Osteoblast (primary cell): ENCODE data around the gene NT5DC2. TPM values are rescaled to one million over a fixed set of nuclear protein-coding genes. Genes with fewer than 3 reads are reported as not detected.

ENCODE experiments used
- DNase-seq: peaks from one replicate; pipeline ENCODE4 v3.0.0; 2011; ENCODE audit warnings: low spot score, mixed read lengths; ENCODE audit not compliant: insufficient read length; ENCODE audit errors: missing footprints
- H2AFZ ChIP-seq: 2 replicates; pipeline ENCODE4 v1.6.0; 2011; ENCODE audit warnings: mild to moderate bottlenecking, low read length
- H3K27ac ChIP-seq: 2 replicates; pipeline ENCODE4 v1.5.1; 2011; ENCODE audit warnings: mild to moderate bottlenecking, low read depth, low read length, moderate library complexity
- H3K27me3 ChIP-seq: 2 replicates; pipeline ENCODE4 v1.6.0; 2012; ENCODE audit warnings: mild to moderate bottlenecking, control low read depth, inconsistent platforms, low read length, moderate library complexity; ENCODE audit not compliant: insufficient read depth
- H3K36me3 ChIP-seq: 2 replicates; pipeline ENCODE4 v1.5.1; 2011; ENCODE audit warnings: mild to moderate bottlenecking, low read length, control low read depth, moderate library complexity; ENCODE audit not compliant: insufficient read depth
- H3K4me1 ChIP-seq: 2 replicates; pipeline ENCODE4 v1.5.1; 2011; ENCODE audit warnings: mild to moderate bottlenecking, low read length, control low read depth, moderate library complexity; ENCODE audit not compliant: insufficient read depth
- H3K4me2 ChIP-seq: 2 replicates; pipeline ENCODE4 v1.6.0; 2011; ENCODE audit warnings: mild to moderate bottlenecking, low read length; ENCODE audit not compliant: insufficient read depth
- H3K4me3 ChIP-seq: fragments of 200-600 bp; sonication (generic); 3 replicates; pipeline ENCODE4 v1.5.1; 2012; ENCODE audit warnings: mild to moderate bottlenecking, low read length, inconsistent platforms; ENCODE audit not compliant: insufficient read depth
- H3K79me2 ChIP-seq: 2 replicates; pipeline ENCODE4 v1.6.0; 2012; ENCODE audit warnings: mild to moderate bottlenecking, low read length, control low read depth, inconsistent platforms; ENCODE audit not compliant: insufficient read depth
- H3K9me3 ChIP-seq: 2 replicates; pipeline ENCODE4 v1.5.1; 2011; ENCODE audit warnings: low read depth, low read length, control low read depth
- H4K20me1 ChIP-seq: 2 replicates; pipeline ENCODE4 v1.6.0; 2012; ENCODE audit warnings: mild to moderate bottlenecking, low read length, control low read depth; ENCODE audit not compliant: insufficient read depth
- CTCF ChIP-seq: IDR thresholded peaks from 2 replicates; pipeline ENCODE4 v1.5.1; 2011; ENCODE audit warnings: mild to moderate bottlenecking, low read depth, low read length, moderate library complexity; ENCODE audit errors: extremely low read depth
- total RNA-seq: library from RNA; depleted of rRNA; stranded (reverse); fragments of >200 nt; gene quantifications from 2 replicates; pipeline ENCODE4 v1.2.3, GENCODE V29; 2012

Gene NT5DC2
- total RNA-seq, 1 donor, result 52.5 TPM

- DNase-seq, result peak; percentile 93
- Histone ChIP-seq H3K27me3 (no peaks in the 10 kb centered on the region), H3K4me3 (peak overlapping the region; percentile 79), H3K9me3 (no peaks in the 10 kb centered on the region), H3K27ac (peak overlapping the region; percentile 60), H3K4me1 (peaks cover 64% of the 10 kb centered on the region), H3K79me2 (peaks cover 68% of the 10 kb centered on the region), H3K36me3 (peaks cover 6% of the 10 kb centered on the region), H2AFZ (peak overlapping the region; percentile 50), H4K20me1 (peaks cover 52% of the 10 kb centered on the region), H3K4me2 (peak overlapping the region; percentile 88)
- no peak for TF ChIP-seq CTCF
These were observed 875 bp upstream of the NT5DC2 start for GRCh38 chr3:52534281-52535183.

GRCh38 chr3:52532838-52533622 lies 627 bp downstream of the NT5DC2 start:
- Histone ChIP-seq H3K9me3 (no peaks in the 10 kb centered on the region), H2AFZ (peak overlapping the region; percentile 65), H3K4me3 (peak overlapping the region; percentile 79), H3K36me3 (peaks cover 16% of the 10 kb centered on the region), H3K4me1 (peaks cover 51% of the 10 kb centered on the region), H3K4me2 (peak overlapping the region; percentile 95), H3K27ac (peak overlapping the region; percentile 58), H3K79me2 (peaks cover 60% of the 10 kb centered on the region), H4K20me1 (peaks cover 51% of the 10 kb centered on the region), H3K27me3 (no peaks in the 10 kb centered on the region)
- no peak for TF ChIP-seq CTCF
- peak; percentile 96 for DNase-seq

GRCh38 chr3:52532517-52532837 lies 1.2 kb downstream of the NT5DC2 start:
- Histone ChIP-seq H3K9me3 (no peaks in the 10 kb centered on the region), H3K4me1 (peaks cover 45% of the 10 kb centered on the region), H3K4me2 (peak overlapping the region; percentile 95), H3K79me2 (peaks cover 55% of the 10 kb centered on the region), H3K27me3 (no peaks in the 10 kb centered on the region), H2AFZ (peak overlapping the region; percentile 65), H3K36me3 (peaks cover 21% of the 10 kb centered on the region), H3K27ac (peak overlapping the region; percentile 58), H4K20me1 (peaks cover 46% of the 10 kb centered on the region), H3K4me3 (peak overlapping the region; percentile 79)
- no peak for TF ChIP-seq CTCF
- peak; percentile 97 for DNase-seq
